Osteocyte (in vitro differentiated cells): ENCODE measurements around the gene RET. TPM values are rescaled to one million over a fixed set of nuclear protein-coding genes. Genes with fewer than 3 reads are reported as not detected.

ENCODE experiments used
- DNase-seq: peaks from one replicate; pipeline ENCODE4 v3.0.0; 2021; ENCODE audit warnings: mixed read lengths; ENCODE audit not compliant: unreplicated experiment; ENCODE audit errors: extremely low spot score
- H3K27ac Mint-ChIP-seq: one replicate; pipeline ENCODE4 v1.8.0; 2021; ENCODE audit warnings: mild to moderate bottlenecking, mixed read lengths; ENCODE audit not compliant: unreplicated experiment
- H3K27me3 Mint-ChIP-seq: one replicate; pipeline ENCODE4 v1.8.0; 2021; ENCODE audit warnings: mixed read lengths; ENCODE audit not compliant: unreplicated experiment
- H3K36me3 Mint-ChIP-seq: one replicate; pipeline ENCODE4 v1.8.0; 2021; ENCODE audit warnings: mixed read lengths; ENCODE audit not compliant: unreplicated experiment
- H3K4me1 Mint-ChIP-seq: one replicate; pipeline ENCODE4 v1.8.0; 2021; ENCODE audit warnings: mixed read lengths; ENCODE audit not compliant: unreplicated experiment
- H3K4me3 Mint-ChIP-seq: one replicate; pipeline ENCODE4 v1.8.0; 2021; ENCODE audit warnings: mild to moderate bottlenecking, moderate library complexity, mixed read lengths; ENCODE audit not compliant: unreplicated experiment
- H3K9me3 Mint-ChIP-seq: one replicate; pipeline ENCODE4 v1.8.0; 2021; ENCODE audit warnings: mixed read lengths; ENCODE audit not compliant: unreplicated experiment
- total RNA-seq: library from RNA; stranded (reverse); gene quantifications from 2 replicates; pipeline ENCODE4 v1.2.1, GENCODE V29; 2021
- TF ChIP-seq, protein P1 (sequence below): fragments of 200-600 bp; sonication (generic); IDR thresholded peaks from 2 replicates; pipeline ENCODE4 v1.5.0; 2021; ENCODE audit warnings: antibody characterized with exemption, mild to moderate bottlenecking, moderate library complexity

Gene RET
- total RNA-seq, 1 donor from 2014 or later = 0.43 TPM

DNA sequence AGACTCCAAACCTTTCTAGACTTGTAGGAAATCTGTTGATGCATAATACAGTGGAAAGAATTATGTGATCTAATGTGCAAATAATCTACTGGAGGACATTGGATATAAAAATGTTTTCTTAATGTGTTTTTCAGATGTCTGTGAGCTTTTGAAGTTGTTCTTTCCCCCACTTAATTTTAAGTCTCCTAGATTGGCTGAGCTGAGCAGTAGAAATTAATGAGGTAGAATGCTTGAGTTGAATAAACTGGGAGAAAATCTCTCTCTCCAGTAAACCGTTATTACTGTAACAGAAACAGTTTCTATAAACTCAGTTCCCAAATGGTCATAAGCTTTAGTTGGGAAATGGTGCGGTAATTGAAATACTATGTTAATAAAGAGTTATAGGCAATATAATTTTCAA, 77.0 kb downstream of the RET start:
- DNase-seq = no peak
- TF ChIP-seq, protein P1, sequence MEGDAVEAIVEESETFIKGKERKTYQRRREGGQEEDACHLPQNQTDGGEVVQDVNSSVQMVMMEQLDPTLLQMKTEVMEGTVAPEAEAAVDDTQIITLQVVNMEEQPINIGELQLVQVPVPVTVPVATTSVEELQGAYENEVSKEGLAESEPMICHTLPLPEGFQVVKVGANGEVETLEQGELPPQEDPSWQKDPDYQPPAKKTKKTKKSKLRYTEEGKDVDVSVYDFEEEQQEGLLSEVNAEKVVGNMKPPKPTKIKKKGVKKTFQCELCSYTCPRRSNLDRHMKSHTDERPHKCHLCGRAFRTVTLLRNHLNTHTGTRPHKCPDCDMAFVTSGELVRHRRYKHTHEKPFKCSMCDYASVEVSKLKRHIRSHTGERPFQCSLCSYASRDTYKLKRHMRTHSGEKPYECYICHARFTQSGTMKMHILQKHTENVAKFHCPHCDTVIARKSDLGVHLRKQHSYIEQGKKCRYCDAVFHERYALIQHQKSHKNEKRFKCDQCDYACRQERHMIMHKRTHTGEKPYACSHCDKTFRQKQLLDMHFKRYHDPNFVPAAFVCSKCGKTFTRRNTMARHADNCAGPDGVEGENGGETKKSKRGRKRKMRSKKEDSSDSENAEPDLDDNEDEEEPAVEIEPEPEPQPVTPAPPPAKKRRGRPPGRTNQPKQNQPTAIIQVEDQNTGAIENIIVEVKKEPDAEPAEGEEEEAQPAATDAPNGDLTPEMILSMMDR = no peak
- peaks cover 5% of the 10 kb centered on the region for H3K9me3 Mint-ChIP-seq
- no peaks in the 10 kb centered on the region for H3K27me3 Mint-ChIP-seq
- peaks cover 9% of the 10 kb centered on the region for H3K36me3 Mint-ChIP-seq
- H3K27ac Mint-ChIP-seq = no peak overlapping the region
- peaks cover 35% of the 10 kb centered on the region for H3K4me1 Mint-ChIP-seq
- no peak overlapping the region for H3K4me3 Mint-ChIP-seq

DNA sequence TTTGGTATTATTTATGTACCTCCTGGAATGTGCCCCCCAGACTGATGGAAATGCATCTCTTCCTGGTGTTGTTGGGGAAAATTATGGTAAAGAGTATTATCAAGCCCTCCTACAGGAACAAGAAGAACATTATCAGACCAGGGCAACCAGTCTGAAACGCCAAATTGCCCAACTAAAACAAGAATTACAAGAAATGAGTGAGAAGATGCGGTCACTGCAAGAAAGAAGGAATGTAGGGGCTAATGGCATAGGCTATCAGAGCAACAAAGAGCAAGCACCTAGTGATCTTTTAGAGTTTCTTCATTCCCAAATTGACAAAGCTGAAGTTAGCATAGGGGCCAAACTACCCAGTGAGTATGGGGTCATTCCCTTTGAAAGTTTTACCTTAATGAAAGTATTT, 78.4 kb downstream of the RET start:
- no peaks in the 10 kb centered on the region for H3K27me3 Mint-ChIP-seq
- H3K4me1 Mint-ChIP-seq = peaks cover 43% of the 10 kb centered on the region
- no peak overlapping the region for H3K27ac Mint-ChIP-seq
- TF ChIP-seq, protein P1 = no peak
- H3K4me3 Mint-ChIP-seq = no peak overlapping the region
- no peak for DNase-seq
- H3K36me3 Mint-ChIP-seq = peaks cover 9% of the 10 kb centered on the region
- peaks cover 4% of the 10 kb centered on the region for H3K9me3 Mint-ChIP-seq

DNA sequence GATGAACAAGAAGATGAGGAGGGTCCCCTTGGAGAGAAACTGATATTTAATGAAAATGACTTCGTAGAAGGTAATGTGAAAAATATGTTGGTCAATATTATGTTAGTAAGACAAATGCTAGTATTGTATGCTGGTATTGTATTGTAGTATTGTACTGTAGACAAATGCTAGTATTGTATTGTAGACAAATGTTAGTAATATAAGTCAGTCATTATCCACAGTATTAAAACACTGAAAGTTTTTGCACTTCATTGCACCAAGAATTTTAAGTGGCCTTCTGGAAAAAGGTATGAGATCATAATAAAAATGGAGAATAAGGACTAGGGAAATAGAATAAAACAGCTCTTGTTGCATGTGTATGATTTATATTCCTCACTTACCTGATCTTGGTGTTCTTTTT, 78.9 kb downstream of the RET start:
- no peaks in the 10 kb centered on the region for H3K9me3 Mint-ChIP-seq
- no peak overlapping the region for H3K27ac Mint-ChIP-seq
- no peak overlapping the region for H3K4me3 Mint-ChIP-seq
- DNase-seq = no peak
- no peaks in the 10 kb centered on the region for H3K27me3 Mint-ChIP-seq
- peaks cover 10% of the 10 kb centered on the region for H3K36me3 Mint-ChIP-seq
- TF ChIP-seq, protein P1 = no peak
- H3K4me1 Mint-ChIP-seq = peaks cover 47% of the 10 kb centered on the region

DNA sequence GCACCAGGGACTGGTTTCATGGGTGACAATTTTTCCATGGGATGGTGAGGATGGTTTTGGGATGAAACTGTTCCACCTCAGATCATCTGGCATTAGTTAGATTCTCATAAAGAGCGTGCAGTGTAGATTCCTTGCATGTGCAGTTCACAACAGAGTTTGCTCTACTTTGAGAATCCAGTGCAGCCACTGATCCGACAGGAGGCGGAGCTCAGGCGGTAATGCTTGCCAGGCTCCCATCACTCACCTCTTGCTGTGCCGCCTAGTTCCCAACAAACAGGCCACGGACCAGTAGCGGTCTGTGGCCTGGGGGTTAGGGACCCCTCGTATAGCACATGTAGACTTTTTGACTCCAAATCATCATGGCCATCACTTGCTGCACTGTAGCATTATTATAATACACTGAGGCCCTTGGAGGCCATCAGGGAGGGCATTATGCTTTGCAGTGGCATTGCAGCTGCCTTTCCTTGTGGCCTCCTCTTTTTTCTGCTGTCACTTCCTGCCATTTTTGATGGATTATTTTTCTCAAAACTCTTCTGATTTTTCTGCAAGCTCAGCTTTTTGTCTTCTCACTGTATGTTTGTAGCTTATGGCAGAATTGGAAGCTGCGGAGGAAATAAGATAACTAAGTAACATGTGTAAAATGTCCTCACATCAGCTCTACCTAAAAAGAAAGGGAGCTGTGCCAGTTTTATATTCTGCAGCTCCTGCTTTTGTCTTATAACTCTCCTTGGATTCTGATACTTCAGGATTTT, 79.9 kb downstream of the RET start:
- Mint-ChIP-seq H3K27ac (no peak overlapping the region), H3K9me3 (no peaks in the 10 kb centered on the region), H3K4me1 (peaks cover 46% of the 10 kb centered on the region), H3K36me3 (peaks cover 18% of the 10 kb centered on the region), H3K27me3 (no peaks in the 10 kb centered on the region), H3K4me3 (no peak overlapping the region)
- TF ChIP-seq, protein P1 = no peak
- DNase-seq = no peak

DNA sequence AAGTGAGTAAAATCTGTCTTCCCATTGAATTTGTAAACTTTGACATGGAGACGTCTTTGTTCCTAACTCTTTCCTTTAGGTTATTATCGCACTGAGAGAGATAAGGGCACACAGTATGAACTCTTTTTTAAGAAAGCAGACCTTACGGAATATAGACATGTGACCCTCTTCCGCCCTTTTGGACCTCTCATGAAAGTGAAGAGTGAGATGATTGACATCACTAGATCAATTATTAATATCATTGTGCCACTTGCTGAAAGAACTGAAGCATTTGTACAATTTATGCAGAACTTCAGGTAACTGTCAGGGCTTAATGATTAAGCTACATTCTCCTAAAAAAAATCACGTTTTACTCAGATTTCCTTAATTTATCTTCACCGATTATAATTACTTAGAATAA, 81.8 kb downstream of the RET start:
- TF ChIP-seq, protein P1 = no peak
- no peak for DNase-seq
- Mint-ChIP-seq H3K36me3 (peaks cover 28% of the 10 kb centered on the region), H3K9me3 (no peaks in the 10 kb centered on the region), H3K27ac (no peak overlapping the region), H3K27me3 (no peaks in the 10 kb centered on the region), H3K4me3 (no peak overlapping the region), H3K4me1 (peaks cover 39% of the 10 kb centered on the region)
